ENCODE measurements around the gene CPTP. TPM values are rescaled to one million over a fixed set of nuclear protein-coding genes. Genes with fewer than 3 reads are reported as not detected.

The CPTP gene
- total and polyA plus RNA-seq, 10 of the 15 experiments (the other 5 are each of a cell fraction or from before 2014, with no cell fraction given): 0.06 to 24.3 (median 10.0) TPM

GRCh38 chr1:1291548-1292441 is 32.8 kb upstream of the CPTP start (continued):
- TF ChIP-seq PBX3 (IDR thresholded peaks at IDR 0.05; ENCODE audit: insufficient replicate concordance, low read depth, low read length) (no peak), SRF (IDR thresholded peaks at IDR 0.05; ENCODE audit: low read depth in 2 of 2, low read length in 2 of 2) (no peak), YY1 (IDR thresholded peaks at IDR 0.05; ENCODE audit: low read depth, low read length) (0 out of 2 replicates have a peak, but pooled peaks have one; percentile 21), CHD2 (IDR thresholded peaks at IDR 0.05; ENCODE audit: borderline replicate concordance, low read depth, low read length) (no peak), PML (IDR thresholded peaks at IDR 0.05; ENCODE audit: low read length) (no peak), FOS (IDR thresholded peaks at IDR 0.05; ENCODE audit: borderline replicate concordance, extremely low read depth, insufficient read length) (no peak), POLR2AphosphoS2 (IDR thresholded peaks at IDR 0.05; ENCODE audit: low read depth, low read length) (0 out of 2 replicates have a peak, but pooled peaks have one; percentile 42), TCF12 (IDR thresholded peaks at IDR 0.05; ENCODE audit: low read depth, low read length) (0 out of 2 replicates have a peak, but pooled peaks have one; percentile 55), LARP7 (IDR thresholded peaks at IDR 0.05) (0 out of 2 replicates have a peak, but pooled peaks have one; percentile 43), CUX1 (IDR thresholded peaks at IDR 0.05; ENCODE audit: insufficient replicate concordance, low read depth, low read length) (no peak), PAX5 (IDR thresholded peaks at IDR 0.05; ENCODE audit: borderline replicate concordance, low read depth, low read length) (no peak), EED (IDR thresholded peaks at IDR 0.05; ENCODE audit: low read depth) (no peak), RAD21 (IDR thresholded peaks at IDR 0.05; ENCODE audit: insufficient read depth, low read depth, low read length) (peak; percentile 62), CBFB (IDR thresholded peaks at IDR 0.05; ENCODE audit: low read depth) (no peak), ZNF274 (IDR thresholded peaks at IDR 0.05; ENCODE audit: insufficient read depth, insufficient read length) (no peak), E2F8 (IDR thresholded peaks at IDR 0.05; ENCODE audit: low read depth, partially characterized antibody) (no peak), BHLHE40 (IDR thresholded peaks at IDR 0.05; ENCODE audit: borderline replicate concordance in 1 of 2, low read depth in 2 of 2, low read length in 1 of 2) (peak in 1 of 2 experiments; percentile 38; a peak in 1 of 4 replicates), BRCA1 (IDR thresholded peaks at IDR 0.05; ENCODE audit: low read depth, low read length) (no peak)

Data from GM12878 (cell line).